GM12872 (cell line): ENCODE data around the gene PRR22.

Experiments
- TF ChIP-seq, protein P1 (sequence below): IDR thresholded peaks from 3 replicates; pipeline ENCODE4 v1.5.1; 2011; ENCODE audit warnings: low read depth, mild to moderate bottlenecking, low read length, moderate library complexity; ENCODE audit not compliant: insufficient read depth

Gene PRR22

GRCh38 chr19:5762608-5763217 lies 21.8 kb downstream of the PRR22 start:
- TF ChIP-seq, protein P1, sequence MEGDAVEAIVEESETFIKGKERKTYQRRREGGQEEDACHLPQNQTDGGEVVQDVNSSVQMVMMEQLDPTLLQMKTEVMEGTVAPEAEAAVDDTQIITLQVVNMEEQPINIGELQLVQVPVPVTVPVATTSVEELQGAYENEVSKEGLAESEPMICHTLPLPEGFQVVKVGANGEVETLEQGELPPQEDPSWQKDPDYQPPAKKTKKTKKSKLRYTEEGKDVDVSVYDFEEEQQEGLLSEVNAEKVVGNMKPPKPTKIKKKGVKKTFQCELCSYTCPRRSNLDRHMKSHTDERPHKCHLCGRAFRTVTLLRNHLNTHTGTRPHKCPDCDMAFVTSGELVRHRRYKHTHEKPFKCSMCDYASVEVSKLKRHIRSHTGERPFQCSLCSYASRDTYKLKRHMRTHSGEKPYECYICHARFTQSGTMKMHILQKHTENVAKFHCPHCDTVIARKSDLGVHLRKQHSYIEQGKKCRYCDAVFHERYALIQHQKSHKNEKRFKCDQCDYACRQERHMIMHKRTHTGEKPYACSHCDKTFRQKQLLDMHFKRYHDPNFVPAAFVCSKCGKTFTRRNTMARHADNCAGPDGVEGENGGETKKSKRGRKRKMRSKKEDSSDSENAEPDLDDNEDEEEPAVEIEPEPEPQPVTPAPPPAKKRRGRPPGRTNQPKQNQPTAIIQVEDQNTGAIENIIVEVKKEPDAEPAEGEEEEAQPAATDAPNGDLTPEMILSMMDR, result no peak

DNA sequence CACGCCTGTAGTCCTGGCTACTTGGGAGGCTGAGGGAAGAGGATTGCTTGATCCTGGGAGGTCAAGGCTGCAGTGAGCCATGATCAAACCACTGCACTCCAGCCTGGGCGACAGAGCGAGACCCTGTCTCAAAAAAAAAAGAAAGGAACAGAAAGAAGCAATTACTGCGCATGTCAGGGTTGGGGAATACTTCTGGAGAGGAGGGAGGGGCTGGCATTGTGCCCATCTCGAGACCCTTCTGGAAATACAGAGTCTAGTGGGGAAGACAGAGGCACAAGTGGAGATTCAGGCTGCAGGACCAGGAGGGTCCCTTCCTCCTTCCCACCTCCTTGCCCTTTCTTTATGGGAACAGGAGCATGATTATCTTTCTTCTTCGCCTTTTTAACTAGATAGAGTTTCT lies 30.8 kb downstream of the PRR22 start:
- TF ChIP-seq, protein P1, result no peak

GRCh38 chr19:5751709-5752108 lies 32.8 kb downstream of the PRR22 start:
- TF ChIP-seq, protein P1, result no peak

DNA sequence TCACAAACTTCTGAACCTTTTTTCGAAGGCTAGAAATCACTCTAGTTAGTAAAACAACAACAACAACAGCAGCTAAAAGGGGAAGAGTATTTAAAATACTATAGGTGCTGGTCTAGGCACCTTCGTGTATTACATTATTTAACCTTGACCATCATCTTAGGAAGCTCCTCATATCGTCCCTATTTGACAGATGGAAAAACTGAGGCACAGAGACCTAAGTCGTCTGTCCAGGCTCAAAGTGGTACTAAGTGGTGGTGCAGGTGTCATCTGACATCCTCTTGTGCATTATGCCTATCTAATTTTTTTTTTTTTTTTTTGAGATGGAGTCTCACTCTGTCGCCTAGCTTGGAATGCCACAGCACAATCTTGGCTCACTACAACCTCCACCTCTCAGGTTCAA lies 35.0 kb downstream of the PRR22 start:
- TF ChIP-seq, protein P1, result no peak

- TF ChIP-seq, protein P1, result no peak
Measured at GRCh38 chr19:5743630-5744029, 40.9 kb downstream of the PRR22 start.

DNA sequence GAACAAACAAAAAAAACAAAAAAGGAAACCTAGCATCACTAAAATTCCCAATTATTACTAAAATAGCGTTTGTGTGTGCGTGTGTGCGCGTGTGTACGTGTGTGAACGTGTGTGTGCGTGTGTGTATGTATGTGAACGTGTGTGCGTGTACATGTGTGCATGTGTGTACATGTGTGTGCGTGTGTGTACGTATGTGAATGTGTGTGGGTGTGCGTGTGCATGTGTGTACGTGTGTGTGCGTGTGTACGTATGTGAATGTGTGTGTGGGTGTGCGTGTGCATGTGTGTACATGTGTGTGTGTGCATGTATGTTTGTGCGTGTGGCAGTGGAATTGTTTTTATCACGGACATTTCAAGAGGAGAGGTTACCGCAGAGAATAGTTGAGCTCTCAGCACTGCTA lies 42.5 kb downstream of the PRR22 start:
- TF ChIP-seq, protein P1, result no peak

- TF ChIP-seq, protein P1, result no peak
Measured at GRCh38 chr19:5738423-5738822, 46.1 kb downstream of the PRR22 start.
